HCEC 1CT (cell line): Measurements from ENCODE around the gene ABT1.

Experiments
- DNase-seq: peaks from one replicate; pipeline ENCODE4 v3.0.0-alpha.2; 2017

Gene ABT1

DNA sequence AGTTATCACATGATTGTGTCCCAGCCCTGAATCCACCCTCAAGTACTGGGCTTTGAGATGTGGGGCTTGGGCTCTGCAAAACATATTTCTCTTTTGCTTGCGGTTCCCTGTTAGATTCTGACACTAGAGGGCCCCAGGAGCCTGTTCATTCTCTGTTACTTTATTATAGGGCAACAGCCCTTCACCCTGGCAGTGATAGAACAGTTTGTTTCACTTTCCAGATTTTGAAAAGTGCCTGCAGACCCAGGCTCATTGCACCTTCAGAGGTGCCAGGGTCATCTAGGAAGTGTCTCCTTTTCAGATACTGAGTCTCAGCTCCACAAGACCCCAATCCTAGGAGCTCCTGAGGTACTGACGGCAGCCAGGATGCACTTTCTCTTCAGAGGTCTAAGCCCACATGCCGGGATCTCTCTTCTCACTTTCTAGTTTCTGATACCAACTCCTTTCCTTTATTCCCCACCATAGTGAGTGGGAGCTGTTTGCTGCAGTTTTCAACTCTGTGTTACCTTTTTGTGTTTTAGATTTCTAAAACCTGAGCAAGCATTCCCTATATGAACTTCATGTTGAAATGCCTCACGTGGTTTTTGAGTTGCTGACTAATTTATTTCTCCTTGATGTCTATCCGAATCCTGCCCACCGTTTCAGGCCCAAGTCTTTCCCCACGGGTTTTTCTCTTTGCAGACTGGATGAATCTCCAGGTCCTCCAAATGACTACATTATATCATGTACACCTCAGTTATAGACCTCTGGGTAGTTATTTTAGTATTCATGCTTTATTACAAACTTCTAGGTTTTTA lies 10.9 kb downstream of the ABT1 start:
- DNase-seq = peak; percentile 54

DNA sequence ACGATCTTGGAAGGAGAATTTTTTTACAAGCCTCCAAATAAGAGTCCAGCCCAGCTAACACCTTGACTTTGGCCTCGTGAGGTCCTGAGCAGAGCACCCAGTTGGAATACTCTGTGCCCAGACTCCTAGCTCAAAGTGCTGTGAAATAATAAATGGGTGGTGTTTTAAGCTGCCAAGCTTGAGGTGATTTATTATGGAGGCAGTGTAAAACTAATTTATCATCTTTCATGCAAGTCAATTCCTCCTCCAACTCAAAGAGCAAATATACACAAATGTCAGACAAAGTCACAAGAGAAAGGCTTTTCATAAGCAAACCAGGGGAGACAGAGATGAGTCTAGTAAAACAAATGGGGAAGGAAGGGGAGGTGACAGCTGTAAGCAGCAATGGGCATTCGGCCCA lies 12.7 kb downstream of the ABT1 start:
- no peak for DNase-seq

DNA sequence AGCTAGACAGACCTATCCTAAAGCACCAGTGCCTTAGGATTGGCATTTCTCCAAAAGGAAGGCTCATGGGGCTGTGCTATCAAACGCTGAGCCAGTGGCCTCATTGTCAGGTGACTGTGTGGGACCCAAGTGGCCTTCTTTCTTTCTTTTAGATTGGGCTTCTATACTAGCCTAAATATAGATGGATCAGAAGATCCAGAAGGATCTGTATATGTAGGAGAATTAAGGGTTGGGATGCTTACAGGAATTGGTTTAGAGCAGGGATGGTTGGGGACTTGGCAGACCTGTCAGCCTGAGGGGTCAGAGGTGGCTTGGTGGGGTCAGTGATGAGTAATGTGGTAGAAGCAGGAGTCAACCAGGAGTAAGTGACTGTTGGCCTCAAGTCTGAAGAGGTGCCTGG lies 14.8 kb downstream of the ABT1 start:
- DNase-seq = no peak

DNA sequence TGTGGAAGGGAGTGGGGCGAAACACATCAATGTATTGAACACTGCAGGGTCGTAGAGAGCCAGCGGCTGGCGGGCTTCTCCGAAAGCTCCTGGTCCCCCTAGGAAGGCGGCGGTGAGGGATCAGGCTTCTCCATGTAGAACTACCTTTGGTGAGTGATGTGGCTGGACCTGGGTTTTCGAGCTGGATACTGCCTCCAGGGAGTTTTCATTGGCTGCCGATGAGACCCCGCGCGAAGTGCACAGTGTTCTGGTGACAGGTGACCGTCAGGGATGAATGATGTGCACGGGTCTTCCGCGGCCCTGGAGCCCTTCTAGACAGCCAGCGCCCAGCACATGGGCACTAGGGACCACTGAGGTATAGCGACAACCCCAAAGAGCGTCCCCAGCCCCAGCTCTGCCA lies 16.4 kb downstream of the ABT1 start:
- no peak for DNase-seq

DNA sequence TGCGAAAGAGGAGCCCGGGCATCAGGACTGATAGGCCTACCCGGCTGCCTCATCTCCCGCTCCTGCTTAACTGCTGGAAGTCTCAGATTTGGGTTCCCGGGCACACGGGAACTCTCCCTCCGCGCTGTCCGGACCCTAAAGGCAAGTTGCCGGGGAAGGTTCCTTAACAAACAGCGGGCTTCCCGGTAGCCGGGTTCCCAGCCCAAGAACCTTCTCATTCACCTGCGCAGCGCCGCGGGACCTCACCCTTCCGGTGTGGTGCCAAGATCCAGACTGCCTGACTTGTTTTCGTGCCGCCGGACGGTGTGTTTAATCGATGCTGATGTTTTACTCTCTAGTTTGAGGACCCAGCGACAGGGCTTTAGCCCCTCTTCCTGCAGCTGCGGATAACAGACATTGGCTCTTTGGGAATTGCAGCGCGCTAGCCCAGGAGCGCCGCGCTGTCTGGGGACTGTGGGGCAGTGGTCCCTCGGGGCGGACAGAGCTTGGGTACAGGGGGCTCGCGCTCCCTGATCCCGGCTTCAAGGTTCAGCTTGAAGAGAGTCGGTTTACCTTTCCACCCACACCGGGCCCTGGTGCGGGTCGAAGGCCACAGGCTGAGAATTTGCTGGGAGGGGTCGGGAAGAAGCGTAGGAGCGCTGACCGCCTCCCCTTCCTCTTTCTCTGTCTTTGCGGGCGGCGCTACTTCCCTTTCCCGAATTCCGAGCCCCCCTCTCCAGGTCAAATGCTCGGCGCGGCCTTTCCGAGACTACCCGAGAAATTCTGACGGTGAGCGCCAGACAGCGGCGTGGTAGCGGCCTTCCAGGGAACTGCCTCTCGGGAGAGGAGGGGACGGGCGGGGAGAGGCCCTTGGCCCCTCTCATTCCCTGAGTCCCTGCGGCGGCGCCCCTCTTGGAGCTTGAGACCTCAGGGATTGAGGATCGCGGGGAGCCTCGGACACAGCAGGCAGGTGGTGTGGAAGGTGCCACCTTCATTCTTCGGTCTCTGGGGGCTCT lies 17.2 kb downstream of the ABT1 start:
- no peak for DNase-seq

DNA sequence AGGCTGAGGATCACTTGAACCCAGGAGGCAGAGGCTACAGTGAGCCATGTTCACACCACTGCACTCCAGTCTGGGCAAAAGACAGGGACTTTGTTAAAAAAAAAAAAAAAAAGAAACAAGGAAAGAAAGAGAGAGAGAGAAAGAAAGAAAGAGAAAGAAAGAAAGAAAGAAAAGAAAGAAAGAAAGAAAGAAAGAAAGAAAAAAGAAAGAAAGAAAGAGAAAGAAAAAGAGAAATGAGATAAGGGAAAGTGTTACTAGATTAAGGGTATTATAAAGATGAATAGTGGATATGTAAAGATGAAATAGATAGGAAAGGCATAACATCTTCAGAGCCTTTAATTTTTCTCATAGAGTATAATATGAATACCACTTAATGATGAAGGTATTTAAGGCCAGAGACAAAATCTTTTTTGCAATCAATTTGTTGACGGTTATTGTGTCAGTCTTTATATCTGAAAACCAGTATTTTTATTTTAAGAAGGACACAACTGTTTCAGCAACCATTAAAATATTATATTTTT lies 26.6 kb downstream of the ABT1 start:
- DNase-seq = no peak

- no peak for DNase-seq
These were observed 27.8 kb downstream of the ABT1 start for GRCh38 chr6:26624557-26624956.

GRCh38 chr6:26627843-26628242 lies 31.1 kb downstream of the ABT1 start:
- DNase-seq = no peak

- no peak for DNase-seq
These were observed 32.6 kb downstream of the ABT1 start for GRCh38 chr6:26629359-26629758.

DNA sequence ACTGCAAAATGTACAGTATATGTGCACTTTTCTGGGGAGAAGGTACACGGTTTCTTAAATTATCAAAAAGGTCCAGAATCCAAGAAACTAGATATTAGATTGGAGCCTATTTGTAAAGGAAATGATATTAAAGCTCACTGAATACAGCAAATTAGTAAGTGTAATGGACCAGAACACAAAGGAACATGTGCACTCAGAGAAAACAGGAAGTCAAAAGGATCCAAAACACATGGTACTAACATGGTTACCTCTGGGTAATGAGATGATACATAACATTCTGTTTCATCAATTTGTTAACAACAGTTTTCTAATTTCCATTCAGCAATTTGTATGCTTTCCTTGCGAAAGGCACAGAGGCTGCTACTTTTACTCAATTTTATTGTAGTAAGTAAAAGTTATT lies 44.1 kb downstream of the ABT1 start:
- DNase-seq = no peak

DNA sequence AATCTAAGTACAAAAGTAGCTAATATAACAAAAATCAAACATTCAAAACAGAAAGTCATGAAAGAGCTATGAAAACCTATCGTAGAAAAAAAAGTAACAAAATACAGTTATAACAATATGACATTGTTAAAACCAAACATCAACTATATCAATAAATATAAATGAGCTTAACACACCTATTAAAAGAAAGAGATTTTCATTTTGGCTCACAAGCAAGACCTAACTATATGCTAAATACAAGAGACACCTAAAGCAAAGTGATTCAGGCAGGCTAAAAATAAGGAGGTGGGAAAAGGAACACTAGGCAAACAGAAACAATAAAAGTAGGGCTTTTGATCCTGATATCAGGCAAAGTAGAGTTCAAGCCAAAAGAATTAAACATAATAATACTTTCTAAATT lies 49.3 kb downstream of the ABT1 start:
- DNase-seq = no peak
